GM12874 (cell line): ENCODE results near the gene MCU.

Experiments
- CTCF ChIP-seq: IDR thresholded peaks from 2 replicates; pipeline ENCODE4 v1.5.1; 2011; ENCODE audit warnings: low read depth, mild to moderate bottlenecking, control low read depth, low read length, moderate library complexity; ENCODE audit not compliant: insufficient read depth

The MCU gene

GRCh38 chr10:72690071-72690755 is 1.7 kb upstream of the MCU start:
- no peak for TF ChIP-seq CTCF

GRCh38 chr10:72691470-72691862 is 477 bp upstream of the MCU start:
- no peak for TF ChIP-seq CTCF

GRCh38 chr10:72692744-72692993 is 726 bp downstream of the MCU start:
- TF ChIP-seq CTCF: no peak

- no peak for TF ChIP-seq CTCF
Observed at GRCh38 chr10:72692994-72693781, 1.2 kb downstream of the MCU start.

GRCh38 chr10:72694476-72695369 is 2.8 kb downstream of the MCU start:
- TF ChIP-seq CTCF: no peak

GRCh38 chr10:72695496-72695895 is 3.6 kb downstream of the MCU start:
- no peak for TF ChIP-seq CTCF

- TF ChIP-seq CTCF: no peak
Observed at GRCh38 chr10:72697716-72698115, 5.8 kb downstream of the MCU start.
